SK-N-SH treated with all-trans-retinoic acid at 6 μM for 48 hours (cell line): Measurements from ENCODE around the gene NBAS.

ENCODE experiments used
- BACH2 ChIP-seq: fragments of 250-450 bp; sonication (Bioruptor Pico); IDR thresholded peaks from 2 replicates; pipeline ENCODE4 v1.9.0; 2021; ENCODE audit warnings: mild to moderate bottlenecking, borderline replicate concordance
- CSDC2 ChIP-seq: fragments of 250-450 bp; sonication (Bioruptor Pico); IDR thresholded peaks from 2 replicates; pipeline ENCODE4 v1.5.0; 2020; ENCODE audit warnings: mild to moderate bottlenecking, moderate library complexity
- CSRNP3 ChIP-seq: fragments of 250-450 bp; sonication (Bioruptor Pico); IDR thresholded peaks from 2 replicates; pipeline ENCODE4 v1.5.1; 2021; ENCODE audit warnings: mild to moderate bottlenecking, moderate library complexity
- GLIS3 ChIP-seq: fragments of 250-450 bp; sonication (Bioruptor Pico); IDR thresholded peaks from 2 replicates; pipeline ENCODE4 v1.5.0; 2020; ENCODE audit warnings: mild to moderate bottlenecking, moderate library complexity
- OSR1 ChIP-seq: fragments of 250-450 bp; sonication (Bioruptor Pico); IDR thresholded peaks from 2 replicates; pipeline ENCODE4 v1.8.0; 2022; ENCODE audit warnings: moderate library complexity, mild to moderate bottlenecking, inconsistent platforms
- PATZ1 ChIP-seq: fragments of 250-450 bp; sonication (Bioruptor Pico); IDR thresholded peaks from 2 replicates; pipeline ENCODE4 v1.8.0; 2020; ENCODE audit warnings: mild to moderate bottlenecking, moderate library complexity, borderline replicate concordance
- POU6F1 ChIP-seq: fragments of 250-450 bp; sonication (Bioruptor Pico); IDR thresholded peaks from 2 replicates; pipeline ENCODE4 v1.8.0; 2021; ENCODE audit warnings: low read depth, mild to moderate bottlenecking, moderate library complexity, borderline replicate concordance
- PPARA ChIP-seq: fragments of 250-450 bp; sonication (Bioruptor Pico); IDR thresholded peaks from 2 replicates; pipeline ENCODE4 v1.5.0; 2020; ENCODE audit warnings: mild to moderate bottlenecking, borderline replicate concordance
- SNAI2 ChIP-seq: fragments of 250-450 bp; sonication (Bioruptor Pico); IDR thresholded peaks from 2 replicates; pipeline ENCODE4 v1.5.0; 2020; ENCODE audit warnings: mild to moderate bottlenecking, moderate library complexity
- TOX ChIP-seq: fragments of 250-450 bp; sonication (Bioruptor Pico); IDR thresholded peaks from 2 replicates; pipeline ENCODE4 v1.8.0; 2021; ENCODE audit warnings: mild to moderate bottlenecking, moderate library complexity, borderline replicate concordance
- TSHZ2 ChIP-seq: fragments of 250-450 bp; sonication (Bioruptor Pico); IDR thresholded peaks from 2 replicates; pipeline ENCODE4 v1.5.0; 2020; ENCODE audit warnings: mild to moderate bottlenecking, moderate library complexity
- ZC3H10 ChIP-seq: fragments of 250-450 bp; sonication (Bioruptor Pico); IDR thresholded peaks from 2 replicates; pipeline ENCODE4 v1.5.1; 2021; ENCODE audit warnings: mild to moderate bottlenecking, moderate library complexity
- ZFP3 ChIP-seq: fragments of 250-450 bp; sonication (Bioruptor Pico); IDR thresholded peaks from 2 replicates; pipeline ENCODE4 v1.5.0; 2020; ENCODE audit warnings: mild to moderate bottlenecking, moderate library complexity
- ZFP30 ChIP-seq: fragments of 450-650 bp; formaldehyde crosslinking; IDR thresholded peaks from 2 replicates; pipeline ENCODE4 v1.5.0; 2022; ENCODE audit warnings: mild to moderate bottlenecking, moderate library complexity

GRCh38 chr2:15160201-15160991 lies 400.7 kb downstream of the NBAS start:
- TF ChIP-seq PATZ1 (CRISPR knock-in tag), result no peak
- TF ChIP-seq PPARA (CRISPR knock-in tag), result no peak
- no peak for TF ChIP-seq ZFP3 (CRISPR knock-in tag)
- TF ChIP-seq BACH2 (CRISPR knock-in tag), result no peak
- TF ChIP-seq TOX (CRISPR knock-in tag), result no peak
- TF ChIP-seq ZFP30 (CRISPR knock-in tag), result no peak
- no peak for TF ChIP-seq TSHZ2 (CRISPR knock-in tag)
- TF ChIP-seq GLIS3 (CRISPR knock-in tag), result no peak
- TF ChIP-seq CSDC2 (CRISPR knock-in tag), result no peak
- TF ChIP-seq OSR1 (CRISPR knock-in tag), result no peak
- TF ChIP-seq ZC3H10 (CRISPR knock-in tag), result no peak
- TF ChIP-seq SNAI2, result no peak
- no peak for TF ChIP-seq POU6F1 (CRISPR knock-in tag)
- TF ChIP-seq CSRNP3, result no peak
